Esophagus muscularis mucosa (tissue), 4 donors: ENCODE data around the gene TBC1D21. TPM values are rescaled to one million over a fixed set of nuclear protein-coding genes. Genes with fewer than 3 reads are reported as not detected.
A peak's percentile ranks its signal among the peaks of the same experiment; 100 is the strongest.

Experiments used
- DNase-seq: peaks from one replicate; pipeline ENCODE4 v3.0.0-alpha.2; 2017; ENCODE audit errors: extremely low spot score
- H3K27ac ChIP-seq, 4 donors: fragments of 200-600 bp; sonication (generic); replicated peaks in 1 of 4; 1 replicate in 3 of 4; 2 replicates in 1 of 4; pipeline ENCODE4 v1.5.1; 2016 to 2019; ENCODE audit warnings: mild to moderate bottlenecking in 1 of 4
- H3K27me3 ChIP-seq, 4 donors: fragments of 200-600 bp; sonication (generic); one replicate each; pipeline versions ENCODE4 v1.5.1 to v1.6.0; 2016 to 2019
- H3K36me3 ChIP-seq, 4 donors: fragments of 200-600 bp; sonication (generic); one replicate each; pipeline ENCODE4 v1.5.1; 2016 to 2019
- H3K4me1 ChIP-seq, 4 donors: fragments of 200-600 bp; sonication (generic); one replicate each; pipeline ENCODE4 v1.5.1; 2016 to 2019
- H3K4me3 ChIP-seq, 4 donors: fragments of 200-600 bp; sonication (generic); 1 replicate in 2 of 4; 2 replicates in 2 of 4; pipeline ENCODE4 v1.5.1; 2016 to 2019; ENCODE audit warnings: mild to moderate bottlenecking in 4 of 4, moderate library complexity in 1 of 4
- H3K9me3 ChIP-seq, 4 donors: fragments of 200-600 bp; sonication (generic); 1 replicate in 3 of 4; 2 replicates in 1 of 4; pipeline ENCODE4 v1.5.1; 2016 to 2019
- EP300 ChIP-seq: sonication (generic); formaldehyde crosslinking; IDR thresholded peaks from one replicate; pipeline ENCODE4 v1.6.1; 2017; ENCODE audit warnings: antibody characterized with exemption
- POLR2A ChIP-seq: fragments of 450-650 bp; IDR thresholded peaks from one replicate; pipeline ENCODE4 v1.6.1; 2017; ENCODE audit warnings: antibody characterized with exemption, moderate library complexity, mild to moderate bottlenecking, low read depth
- POLR2AphosphoS5 ChIP-seq, 2 donors: sonication (generic); formaldehyde crosslinking; IDR thresholded peaks; one replicate each; pipeline ENCODE4 v1.6.1; 2017; ENCODE audit warnings: antibody characterized with exemption in 2 of 2
- WGBS: methylation state at CpG from one replicate; pipeline ENCODE4 v1.1.5; 2018; 5-methylcytosine and 5-hydroxymethylcytosine counted together
- intact Hi-C: fragments of 100-400 bp; cut with DNase I; formaldehyde crosslinking; loops from one replicate; pipeline ENCODE4 v1.15.1; 2023
- total RNA-seq, 4 donors: library from RNA; depleted of rRNA; stranded (reverse); fragments of >200 nt; gene quantifications; one replicate each; pipeline versions ENCODE4 v1.1.0 to v1.2.1, GENCODE V29; 2016
- TF ChIP-seq, protein P1 (sequence below), 3 experiments: fragments of 200-600 bp in 2 of 3; fragments of 450-650 bp in 1 of 3; sonication (generic) in 2 of 3; IDR thresholded peaks; one replicate each; pipeline ENCODE4 v1.5.1; 2017 to 2019; ENCODE audit warnings: antibody characterized with exemption in 3 of 3, mild to moderate bottlenecking in 2 of 3, moderate library complexity in 1 of 3

The TBC1D21 gene
- total RNA-seq, 4 donors from 2014 or later, result not detected

DNA sequence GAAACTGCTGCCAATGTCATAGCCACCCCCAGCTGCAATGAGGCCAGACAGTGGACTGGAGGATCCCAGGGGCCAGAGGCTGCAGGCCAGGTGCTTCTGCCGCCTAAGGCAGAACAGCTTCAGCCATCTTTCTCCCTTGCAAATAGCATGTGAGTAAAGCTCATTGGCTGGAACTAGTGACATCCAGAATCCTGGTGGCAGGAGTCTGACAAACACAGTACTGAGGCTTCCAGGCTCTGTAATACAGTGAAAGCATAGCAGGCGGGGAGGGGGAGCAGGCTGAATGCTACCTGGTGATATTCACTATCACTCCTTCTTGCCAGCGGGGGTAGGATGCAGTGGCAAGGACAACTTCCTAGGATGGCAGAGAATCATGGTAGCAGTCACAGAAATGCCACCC is 36.5 kb upstream of the TBC1D21 start:
- H3K4me3 ChIP-seq, result no peak overlapping the region
- intact Hi-C loops, result no loop called here
- no peak overlapping the region for H3K27ac ChIP-seq
- WGBS, result 65% methylated on average over 3 of the region's 3 CpGs
- peaks cover 0 to 24% (median 0%) of the 10 kb centered on the region in 4 donors for H3K27me3 ChIP-seq
- no peak for DNase-seq
- TF ChIP-seq, protein P1, sequence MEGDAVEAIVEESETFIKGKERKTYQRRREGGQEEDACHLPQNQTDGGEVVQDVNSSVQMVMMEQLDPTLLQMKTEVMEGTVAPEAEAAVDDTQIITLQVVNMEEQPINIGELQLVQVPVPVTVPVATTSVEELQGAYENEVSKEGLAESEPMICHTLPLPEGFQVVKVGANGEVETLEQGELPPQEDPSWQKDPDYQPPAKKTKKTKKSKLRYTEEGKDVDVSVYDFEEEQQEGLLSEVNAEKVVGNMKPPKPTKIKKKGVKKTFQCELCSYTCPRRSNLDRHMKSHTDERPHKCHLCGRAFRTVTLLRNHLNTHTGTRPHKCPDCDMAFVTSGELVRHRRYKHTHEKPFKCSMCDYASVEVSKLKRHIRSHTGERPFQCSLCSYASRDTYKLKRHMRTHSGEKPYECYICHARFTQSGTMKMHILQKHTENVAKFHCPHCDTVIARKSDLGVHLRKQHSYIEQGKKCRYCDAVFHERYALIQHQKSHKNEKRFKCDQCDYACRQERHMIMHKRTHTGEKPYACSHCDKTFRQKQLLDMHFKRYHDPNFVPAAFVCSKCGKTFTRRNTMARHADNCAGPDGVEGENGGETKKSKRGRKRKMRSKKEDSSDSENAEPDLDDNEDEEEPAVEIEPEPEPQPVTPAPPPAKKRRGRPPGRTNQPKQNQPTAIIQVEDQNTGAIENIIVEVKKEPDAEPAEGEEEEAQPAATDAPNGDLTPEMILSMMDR (IDR thresholded peaks at IDR 0.05), result no peak
- TF ChIP-seq EP300, result no peak
- no peak for TF ChIP-seq POLR2A
- no peak for TF ChIP-seq POLR2AphosphoS5 (IDR thresholded peaks at IDR 0.05)
- H3K4me1 ChIP-seq, result peaks cover 6 to 16% (median 12%) of the 10 kb centered on the region in 4 donors
- no peaks in the 10 kb centered on the region for H3K9me3 ChIP-seq
- H3K36me3 ChIP-seq, result no peaks in the 10 kb centered on the region

DNA sequence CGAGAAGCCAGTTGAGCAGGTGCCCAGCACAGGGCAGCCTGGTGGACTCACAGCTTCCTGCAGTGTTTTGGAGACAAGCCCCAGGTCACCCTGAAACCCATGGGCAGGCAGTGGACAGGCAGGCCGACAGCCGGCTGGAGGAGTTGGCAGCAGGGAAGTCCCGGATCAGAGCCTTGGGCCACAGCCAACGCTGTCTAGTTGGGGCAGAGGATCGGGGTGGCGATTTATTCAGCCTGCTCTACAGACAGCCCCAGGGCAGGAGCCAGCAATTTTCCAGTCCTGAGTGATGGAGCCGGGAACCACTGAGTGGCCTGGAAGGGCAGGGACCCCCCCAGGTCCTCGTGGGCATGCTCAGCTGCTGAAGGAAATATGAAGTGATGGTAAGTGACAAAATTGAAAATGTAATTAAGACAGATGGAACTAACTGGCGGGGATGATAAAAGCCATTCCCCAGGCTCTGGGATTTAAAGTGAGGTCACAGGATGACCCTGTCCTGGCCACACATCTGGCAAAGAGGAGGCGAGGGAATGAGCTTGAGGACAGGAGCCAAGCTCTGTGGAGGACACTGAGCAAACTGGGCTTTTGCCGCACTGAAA is 34.4 kb upstream of the TBC1D21 start:
- Histone ChIP-seq H3K27me3 (peaks cover 0 to 22% (median 0%) of the 10 kb centered on the region in 4 donors), H3K36me3 (no peaks in the 10 kb centered on the region), H3K9me3 (no peaks in the 10 kb centered on the region), H3K4me3 (no peak overlapping the region), H3K27ac (no peak overlapping the region), H3K4me1 (peaks cover 6 to 16% (median 12%) of the 10 kb centered on the region in 4 donors)
- TF ChIP-seq EP300, result no peak
- TF ChIP-seq POLR2A, result no peak
- TF ChIP-seq POLR2AphosphoS5 (IDR thresholded peaks at IDR 0.05), result no peak
- TF ChIP-seq, protein P1 (IDR thresholded peaks at IDR 0.05), result peak in 1 of 3 experiments; percentile 15
- 33% methylated on average over 6 of the region's 12 CpGs for WGBS
- intact Hi-C loops, result no loop called here
- no peak for DNase-seq

DNA sequence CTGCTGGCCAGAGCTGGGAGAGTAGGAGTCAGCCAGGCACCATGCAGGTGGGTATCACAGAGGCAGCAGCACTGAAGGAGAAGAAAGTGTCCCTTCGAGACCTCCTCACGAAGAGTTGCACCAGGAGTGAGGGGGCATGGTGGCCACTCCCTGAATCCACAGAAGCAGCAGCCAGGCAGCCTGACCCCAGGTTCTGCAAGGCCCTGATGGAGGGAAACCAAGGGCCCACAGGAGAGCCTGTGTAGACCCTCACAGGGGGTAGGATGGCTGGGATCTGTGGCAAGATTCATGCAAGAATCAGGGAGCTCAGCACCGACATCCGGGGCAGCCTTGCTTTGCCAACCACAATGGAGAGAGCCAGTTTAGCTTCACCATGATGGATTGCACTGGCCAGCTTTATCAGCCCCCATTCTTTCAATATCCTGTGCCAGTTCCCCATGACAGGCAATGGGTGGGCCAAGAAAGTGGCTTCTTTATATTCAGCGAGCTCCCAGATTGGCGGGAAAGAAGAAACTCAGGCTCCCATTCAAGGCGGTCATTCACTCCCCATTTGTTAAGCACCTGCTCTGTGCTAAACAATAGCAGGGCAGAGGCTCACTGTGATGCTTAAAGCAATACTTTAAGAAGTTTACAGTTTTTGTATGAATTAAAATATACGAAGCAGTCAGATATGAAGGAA is 33.5 kb upstream of the TBC1D21 start:
- Histone ChIP-seq H3K36me3 (no peaks in the 10 kb centered on the region), H3K27ac (no peak overlapping the region), H3K9me3 (no peaks in the 10 kb centered on the region), H3K27me3 (peaks cover 0 to 22% (median 0%) of the 10 kb centered on the region in 4 donors), H3K4me3 (no peak overlapping the region), H3K4me1 (peaks cover 6 to 16% (median 12%) of the 10 kb centered on the region in 4 donors)
- 85% methylated on average over 6 of the region's 8 CpGs for WGBS
- intact Hi-C loops, result no loop called here
- TF ChIP-seq, protein P1 (IDR thresholded peaks at IDR 0.05), result no peak
- DNase-seq, result no peak

DNA sequence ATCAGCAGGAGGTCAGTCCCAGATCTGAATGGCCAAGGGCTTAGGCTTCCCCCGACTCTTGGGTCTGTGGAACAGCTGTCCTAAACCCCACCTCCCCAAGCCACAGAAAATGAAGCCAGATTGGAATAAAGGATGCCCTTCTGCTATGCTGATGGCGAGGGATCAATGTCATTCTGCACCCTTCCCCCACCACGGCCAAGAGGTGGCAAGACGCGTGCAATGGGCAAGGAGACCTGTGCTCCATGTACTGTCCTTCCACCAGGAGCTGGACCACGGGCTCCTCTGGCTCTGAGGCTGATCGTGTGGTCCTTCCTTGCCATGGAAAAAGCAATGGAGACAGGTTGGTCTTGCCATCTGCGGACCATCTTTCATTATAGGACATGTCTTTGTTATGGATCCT is 32.6 kb upstream of the TBC1D21 start:
- TF ChIP-seq EP300 (no peak), POLR2AphosphoS5 (IDR thresholded peaks at IDR 0.05) (no peak), POLR2A (no peak)
- TF ChIP-seq, protein P1 (IDR thresholded peaks at IDR 0.05), result no peak
- Histone ChIP-seq H3K9me3 (no peaks in the 10 kb centered on the region), H3K4me1 (peaks cover 6 to 16% (median 12%) of the 10 kb centered on the region in 4 donors), H3K4me3 (no peak overlapping the region), H3K27ac (no peak overlapping the region), H3K36me3 (no peaks in the 10 kb centered on the region), H3K27me3 (peaks cover 0 to 17% (median 0%) of the 10 kb centered on the region in 4 donors)
- intact Hi-C loops, result no loop called here
- DNase-seq, result no peak
- 88% methylated on average over 7 of the region's 8 CpGs for WGBS
